Activated B cell treated with CpG ODN at 0.5 μM for 24 hours (primary cell): Measurements from ENCODE around the gene ROCK2. TPM values are rescaled to one million over a fixed set of nuclear protein-coding genes. Genes with fewer than 3 reads are reported as not detected.

Experiments used
- ATAC-seq: fragments of 200-7000 bp; cut with Tn5 transposase; one replicate; pipeline ENCODE4 v1.10.0; 2021; ENCODE audit warnings: low read depth, mild to moderate bottlenecking, moderate library complexity
- CTCF ChIA-PET: fragments of 350-600 bp; sonication (Branson Sonifier 250); formaldehyde crosslinking; loops from one replicate; lab custom pipeline; 2021; ENCODE audit warnings: antibody characterized with exemption; lab: Charles Lee
- POLR2A ChIA-PET: fragments of 350-600 bp; sonication (Branson Sonifier 250); formaldehyde crosslinking; loops from one replicate; lab custom pipeline; 2021; ENCODE audit warnings: antibody characterized with exemption; lab: Charles Lee
- DNase-seq: peaks from one replicate; pipeline ENCODE4 v3.0.0; 2022
- H3K27ac Mint-ChIP-seq: one replicate; pipeline ENCODE4 v1.8.0; 2020; ENCODE audit warnings: mixed read lengths
- H3K27me3 Mint-ChIP-seq: one replicate; pipeline ENCODE4 v1.8.0; 2021; ENCODE audit warnings: mixed read lengths
- H3K36me3 Mint-ChIP-seq: one replicate; pipeline ENCODE4 v1.8.0; 2021; ENCODE audit warnings: low read depth, mixed read lengths
- H3K4me1 Mint-ChIP-seq: one replicate; pipeline ENCODE4 v1.8.0; 2021; ENCODE audit warnings: mixed read lengths
- H3K4me3 Mint-ChIP-seq: one replicate; pipeline ENCODE4 v1.8.0; 2020; ENCODE audit warnings: mild to moderate bottlenecking, mixed read lengths
- H3K9me3 Mint-ChIP-seq: one replicate; pipeline ENCODE4 v1.8.0; 2020; ENCODE audit warnings: mixed read lengths
- CTCF ChIP-seq: fragments of 200-600 bp; IDR thresholded peaks from one replicate; pipeline ENCODE4 v1.8.0; 2022; ENCODE audit warnings: antibody characterized with exemption, mild to moderate bottlenecking
- intact Hi-C: fragments of 100-400 bp; cut with micrococcal nuclease; formaldehyde crosslinking; loops from one replicate; pipeline ENCODE4 v1.15.1; 2024
- total RNA-seq: library from RNA; stranded (reverse); gene quantifications from 2 replicates; pipeline ENCODE4 v1.2.3, GENCODE V29; 2022

The ROCK2 gene
- 18.5 and 18.8 TPM in 2 replicates for total RNA-seq

- Mint-ChIP-seq H3K4me3 (peak within 1 kb of the TSS; percentile 99), H3K27me3 (no peaks in the 10 kb centered on the region), H3K27ac (peak within 1 kb of the TSS; percentile 86), H3K9me3 (no peaks in the 10 kb centered on the region), H3K4me1 (peaks cover 29% of the 10 kb centered on the region), H3K36me3 (peaks cover 2% of the 10 kb centered on the region)
- CTCF ChIA-PET = interaction anchor here (1.1 to 1.2 kb wide), 2 partner anchors 25 to 212 kb away, joined by 3 to 4 read pairs; a partner anchor contains a TSS
- POLR2A ChIA-PET = interaction anchor here (0.8 to 2.5 kb wide), 7 partner anchors 9 to 531 kb away, joined by 3 to 20 read pairs (median 4); partner anchors contain the start of gene SLC66A3
- peak; percentile 67 for ATAC-seq
- TF ChIP-seq CTCF = no peak
- DNase-seq = peak; percentile 73
- intact Hi-C loops = loop anchor here (2.0 to 10.0 kb wide), 6 partner anchors 117 to 1920 kb away; partner anchors contain the start of genes CPSF3, ITGB1BP1, LPIN1 and PDIA6
Measured at GRCh38 chr2:11344342-11344955, at the start of gene ROCK2. TSS of gene ROCK2 (minus strand) at chr2:11344636. CDS start at chr2:11344136, 500 bp downstream.

GRCh38 chr2:11393711-11394236, 49.3 kb upstream of the ROCK2 start:
- ATAC-seq (no peak), DNase-seq (no peak)
- Mint-ChIP-seq H3K36me3 (no peaks in the 10 kb centered on the region), H3K9me3 (no peaks in the 10 kb centered on the region), H3K4me3 (no peak overlapping the region), H3K27me3 (peaks cover 2% of the 10 kb centered on the region), H3K27ac (no peak overlapping the region), H3K4me1 (no peaks in the 10 kb centered on the region)
- intact Hi-C loops = no loop called here
- no peak for TF ChIP-seq CTCF
- ChIA-PET POLR2A (no interaction called here), CTCF (no interaction called here)

GRCh38 chr2:11391942-11392266, 47.5 kb upstream of the ROCK2 start:
- DNase-seq (no peak), ATAC-seq (no peak)
- H3K4me3 Mint-ChIP-seq = no peak overlapping the region
- ChIA-PET CTCF (no interaction called here), POLR2A (no interaction called here)
- H3K27ac Mint-ChIP-seq = no peak overlapping the region
- TF ChIP-seq CTCF = no peak
- H3K36me3 Mint-ChIP-seq = no peaks in the 10 kb centered on the region
- H3K27me3 Mint-ChIP-seq = no peaks in the 10 kb centered on the region
- no peaks in the 10 kb centered on the region for H3K9me3 Mint-ChIP-seq
- H3K4me1 Mint-ChIP-seq = no peaks in the 10 kb centered on the region
- intact Hi-C loops = no loop called here

- H3K9me3 Mint-ChIP-seq = no peaks in the 10 kb centered on the region
- no peaks in the 10 kb centered on the region for H3K27me3 Mint-ChIP-seq
- H3K36me3 Mint-ChIP-seq = no peaks in the 10 kb centered on the region
- DNase-seq (no peak), ATAC-seq (no peak)
- no peak overlapping the region for H3K27ac Mint-ChIP-seq
- H3K4me3 Mint-ChIP-seq = no peak overlapping the region
- intact Hi-C loops = no loop called here
- ChIA-PET CTCF (no interaction called here), POLR2A (no interaction called here)
- no peaks in the 10 kb centered on the region for H3K4me1 Mint-ChIP-seq
- no peak for TF ChIP-seq CTCF
Measured at GRCh38 chr2:11390399-11390658, 45.9 kb upstream of the ROCK2 start.

- CTCF ChIA-PET = no interaction called here
- intact Hi-C loops = no loop called here
- no peak for TF ChIP-seq CTCF
- Mint-ChIP-seq H3K36me3 (no peaks in the 10 kb centered on the region), H3K4me3 (no peak overlapping the region), H3K27ac (no peak overlapping the region), H3K9me3 (no peaks in the 10 kb centered on the region), H3K27me3 (no peaks in the 10 kb centered on the region), H3K4me1 (no peaks in the 10 kb centered on the region)
- POLR2A ChIA-PET = no interaction called here
- DNase-seq = no peak
- no peak for ATAC-seq
Measured at GRCh38 chr2:11389551-11390398, 45.3 kb upstream of the ROCK2 start.
